Bronchial epithelial cell (primary cell): Measurements from ENCODE around the gene OSBPL5. TPM values are rescaled to one million over a fixed set of nuclear protein-coding genes. Genes with fewer than 3 reads are reported as not detected.

Experiments used
- DNase-seq: peaks from one replicate; pipeline ENCODE4 v3.0.0-alpha.2; 2010; ENCODE audit warnings: low read depth
- FAIRE-seq: peaks from 2 replicates; lab custom pipeline; 2011; peaks lifted over from hg19 to GRCh38; lab: Jason Lieb, UNC
- H3K27me3 ChIP-seq: 2 replicates; pipeline ENCODE4 v1.5.1; 2011; ENCODE audit warnings: low read length; ENCODE audit not compliant: control insufficient read depth, insufficient read depth
- H3K36me3 ChIP-seq: 2 replicates; pipeline ENCODE4 v1.5.1; 2011; ENCODE audit warnings: low read length; ENCODE audit not compliant: control insufficient read depth, insufficient read depth
- H3K4me3 ChIP-seq: 2 replicates; pipeline ENCODE4 v1.5.1; 2011; ENCODE audit warnings: mild to moderate bottlenecking, low read depth, low read length, control low read depth
- total RNA-seq: library from RNA; depleted of rRNA; stranded (reverse); fragments of >200 nt; gene quantifications from 2 replicates; pipeline ENCODE4 v1.2.1, GENCODE V29; 2014
- TF ChIP-seq, protein P1 (sequence below): IDR thresholded peaks from 2 replicates; pipeline ENCODE4 v1.5.1; 2011; ENCODE audit warnings: mild to moderate bottlenecking, moderate library complexity, low read length, control low read depth, inconsistent platforms; ENCODE audit not compliant: insufficient read depth, severe bottlenecking

The OSBPL5 gene
- total RNA-seq, 1 donor from 2014 or later, result 21.1 TPM

DNA sequence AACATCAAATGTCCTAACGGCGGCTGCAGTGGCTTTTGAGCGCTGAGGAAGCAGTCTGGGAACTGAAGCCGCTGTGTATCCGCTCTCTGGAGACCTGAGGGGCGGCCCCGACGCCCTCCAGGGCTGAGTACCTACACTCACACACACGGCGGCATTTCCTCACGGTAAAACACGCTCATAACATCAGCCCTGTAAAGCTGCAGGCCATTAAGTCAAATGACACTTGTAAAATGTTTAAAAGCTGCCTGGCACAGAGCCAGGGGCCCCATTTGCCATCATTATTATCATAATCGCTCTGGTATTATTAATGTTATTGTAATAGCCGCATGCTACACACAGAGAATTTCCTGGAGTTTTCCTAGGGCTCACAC lies 113.0 kb downstream of the OSBPL5 start:
- Histone ChIP-seq H3K27me3 (no peaks in the 10 kb centered on the region), H3K4me3 (no peak overlapping the region), H3K36me3 (peaks cover 37% of the 10 kb centered on the region)
- TF ChIP-seq, protein P1, sequence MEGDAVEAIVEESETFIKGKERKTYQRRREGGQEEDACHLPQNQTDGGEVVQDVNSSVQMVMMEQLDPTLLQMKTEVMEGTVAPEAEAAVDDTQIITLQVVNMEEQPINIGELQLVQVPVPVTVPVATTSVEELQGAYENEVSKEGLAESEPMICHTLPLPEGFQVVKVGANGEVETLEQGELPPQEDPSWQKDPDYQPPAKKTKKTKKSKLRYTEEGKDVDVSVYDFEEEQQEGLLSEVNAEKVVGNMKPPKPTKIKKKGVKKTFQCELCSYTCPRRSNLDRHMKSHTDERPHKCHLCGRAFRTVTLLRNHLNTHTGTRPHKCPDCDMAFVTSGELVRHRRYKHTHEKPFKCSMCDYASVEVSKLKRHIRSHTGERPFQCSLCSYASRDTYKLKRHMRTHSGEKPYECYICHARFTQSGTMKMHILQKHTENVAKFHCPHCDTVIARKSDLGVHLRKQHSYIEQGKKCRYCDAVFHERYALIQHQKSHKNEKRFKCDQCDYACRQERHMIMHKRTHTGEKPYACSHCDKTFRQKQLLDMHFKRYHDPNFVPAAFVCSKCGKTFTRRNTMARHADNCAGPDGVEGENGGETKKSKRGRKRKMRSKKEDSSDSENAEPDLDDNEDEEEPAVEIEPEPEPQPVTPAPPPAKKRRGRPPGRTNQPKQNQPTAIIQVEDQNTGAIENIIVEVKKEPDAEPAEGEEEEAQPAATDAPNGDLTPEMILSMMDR, result no peak
- DNase-seq, result no peak
- FAIRE-seq, result no peak

DNA sequence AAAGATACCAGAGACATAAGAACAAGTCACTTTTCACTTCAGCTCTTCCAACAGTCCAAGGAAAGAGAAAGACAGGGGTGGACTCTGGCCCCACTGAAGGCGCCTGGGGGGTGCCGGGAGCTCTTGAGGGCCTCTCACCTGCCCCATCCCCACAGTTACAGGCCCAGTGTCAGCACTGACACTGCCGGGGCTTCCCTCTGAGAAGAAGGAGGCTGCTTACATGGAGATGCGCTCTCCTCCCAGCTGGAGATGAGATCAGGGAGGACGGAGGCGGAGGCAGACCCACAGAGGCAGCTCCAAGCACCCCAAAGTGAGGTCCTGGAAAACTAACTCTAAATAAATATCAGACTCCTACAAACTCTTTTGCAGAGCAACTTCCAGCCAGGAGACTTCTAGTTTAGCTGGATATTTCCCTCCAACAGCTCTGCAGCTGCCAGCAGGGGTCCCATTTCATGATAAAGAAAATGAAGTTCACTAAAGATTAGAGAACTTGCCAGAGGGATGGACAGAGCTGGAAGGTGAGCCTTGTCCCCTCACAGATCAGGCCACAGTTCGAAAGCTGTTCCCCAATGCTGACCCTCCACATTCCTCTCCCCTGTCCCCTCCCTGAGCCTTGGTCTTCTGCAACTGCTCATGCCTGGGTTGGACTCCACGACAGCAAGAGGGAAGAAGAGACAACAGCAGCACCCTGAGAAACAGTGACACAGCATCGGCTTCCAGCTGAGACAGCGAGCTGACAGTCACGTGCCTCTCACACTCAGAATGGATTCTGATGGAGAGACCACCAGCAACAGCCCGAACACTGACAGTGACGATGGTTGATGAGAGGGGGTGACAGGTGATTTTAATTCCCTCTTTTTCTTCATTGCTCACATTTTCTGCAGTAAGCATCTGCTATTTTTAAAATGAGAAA lies 113.7 kb downstream of the OSBPL5 start:
- H3K27me3 ChIP-seq, result no peaks in the 10 kb centered on the region
- DNase-seq (no peak), FAIRE-seq (no peak)
- TF ChIP-seq, protein P1, result no peak
- H3K4me3 ChIP-seq, result no peak overlapping the region
- peaks cover 40% of the 10 kb centered on the region for H3K36me3 ChIP-seq

DNA sequence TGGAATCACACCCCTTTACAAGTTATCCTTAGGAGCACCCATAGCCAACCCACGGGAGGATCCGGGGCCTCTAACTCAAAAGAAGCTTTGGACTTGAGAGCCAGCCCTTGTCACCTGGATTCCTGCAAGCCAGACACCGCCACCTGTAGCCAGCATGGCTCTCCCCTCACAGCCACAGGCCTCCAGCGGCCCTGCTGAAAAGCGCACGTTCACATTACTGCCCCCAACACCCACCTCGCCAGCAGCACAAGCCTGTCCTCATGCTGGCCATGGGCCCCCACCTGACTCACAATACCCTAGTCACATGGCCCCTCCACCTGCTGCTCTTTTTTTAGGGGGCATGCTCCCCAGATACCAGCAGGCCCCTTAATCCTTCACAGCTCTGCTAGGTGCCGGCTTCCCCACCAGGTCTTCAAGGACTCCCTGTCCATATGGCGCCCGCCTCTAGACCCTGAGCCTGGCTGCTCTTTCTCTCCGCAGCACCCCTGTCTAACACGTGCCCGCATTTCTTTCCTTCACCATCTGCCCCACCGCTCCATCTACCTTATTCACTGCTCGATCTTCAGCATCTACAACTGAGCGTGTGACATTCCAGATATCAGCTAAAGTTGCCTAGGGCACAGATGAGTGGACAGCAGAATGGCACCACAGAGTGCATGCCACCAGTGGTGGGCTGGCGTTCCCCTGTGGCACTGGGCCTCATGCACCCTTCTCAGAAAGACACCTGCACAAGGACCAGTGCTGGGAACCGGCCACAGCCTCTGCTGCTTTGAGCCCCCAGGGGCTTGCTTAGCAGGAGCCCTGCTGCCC lies 114.5 kb downstream of the OSBPL5 start:
- H3K27me3 ChIP-seq, result no peaks in the 10 kb centered on the region
- FAIRE-seq (no peak), DNase-seq (no peak)
- no peak overlapping the region for H3K4me3 ChIP-seq
- TF ChIP-seq, protein P1, result no peak
- H3K36me3 ChIP-seq, result peaks cover 43% of the 10 kb centered on the region

- no peak overlapping the region for H3K4me3 ChIP-seq
- peaks cover 43% of the 10 kb centered on the region for H3K36me3 ChIP-seq
- DNase-seq, result peak; percentile 82
- TF ChIP-seq, protein P1, result peak; percentile 48
- peak; percentile 94 for FAIRE-seq
- no peaks in the 10 kb centered on the region for H3K27me3 ChIP-seq
Observed at GRCh38 chr11:3049430-3050243, 115.5 kb downstream of the OSBPL5 start.

- Histone ChIP-seq H3K4me3 (no peak overlapping the region), H3K27me3 (no peaks in the 10 kb centered on the region), H3K36me3 (peaks cover 49% of the 10 kb centered on the region)
- TF ChIP-seq, protein P1, result no peak
- DNase-seq (no peak), FAIRE-seq (no peak)
Observed at GRCh38 chr11:3047637-3048036, 117.5 kb downstream of the OSBPL5 start.
